SK-N-SH (cell line): ENCODE data around the gene CERS1. TPM values are rescaled to one million over a fixed set of nuclear protein-coding genes. Genes with fewer than 3 reads are reported as not detected.

ENCODE experiments used
- CTCF ChIA-PET: fragments of 300-600, 350-600 bp; formaldehyde crosslinking; extraction: SDS; loops from one replicate; lab custom pipeline; 2021; lab: Yijun Ruan, JAX
- POLR2A ChIA-PET: fragments of 350-600 bp; sonication (Branson Sonifier 250); formaldehyde crosslinking; extraction: SDS; loops from one replicate; lab custom pipeline; 2020; ENCODE audit warnings: antibody characterized with exemption, inconsistent platforms; lab: Yijun Ruan, JAX
- DNase-seq: peaks from one replicate; pipeline ENCODE4 v3.0.0; 2012
- H2AFZ ChIP-seq: fragments of 200-600 bp; sonication (generic); 2 replicates; pipeline ENCODE4 v1.8.1; 2016; ENCODE audit warnings: antibody characterized with exemption, mild to moderate bottlenecking, low read depth
- H3F3A ChIP-seq: fragments of 200-600 bp; sonication (generic); replicated peaks from 2 replicates; pipeline ENCODE3; 2016; ENCODE audit warnings: antibody characterized with exemption, mild to moderate bottlenecking; ENCODE audit not compliant: insufficient read depth
- H3K27ac ChIP-seq, 2 experiments: fragments of 200-500 bp in 1 of 2; fragments of 200-600 bp in 1 of 2; sonication (Bioruptor generic) in 1 of 2; sonication (generic), shearing (Covaris generic) in 1 of 2; 2 replicates each; pipeline versions ENCODE4 v1.5.1 to v1.6.1; 2014 to 2016; ENCODE audit warnings: low read depth in 2 of 2, inconsistent platforms in 1 of 2, low read length in 1 of 2, mild to moderate bottlenecking in 1 of 2, mixed read lengths in 1 of 2
- H3K27me3 ChIP-seq: fragments of 200-600 bp; sonication (generic), shearing (Covaris generic); 2 replicates; pipeline ENCODE4 v1.6.1; 2016; ENCODE audit warnings: mixed run types; ENCODE audit not compliant: insufficient read depth
- H3K36me3 ChIP-seq, 2 experiments: fragments of 200-500 bp in 1 of 2; fragments of 200-600 bp in 1 of 2; sonication (Bioruptor generic) in 1 of 2; sonication (generic) in 1 of 2; replicated peaks in 1 of 2; 2 replicates each; pipeline versions ENCODE3 to v1.5.1; 2014 to 2016; ENCODE audit warnings: low read length in 1 of 2, mild to moderate bottlenecking in 1 of 2; ENCODE audit not compliant: insufficient read depth in 2 of 2, control insufficient read depth in 1 of 2
- H3K4me1 ChIP-seq, 2 experiments: fragments of 200-500 bp in 1 of 2; fragments of 200-600 bp in 1 of 2; sonication (Bioruptor generic) in 1 of 2; sonication (generic), shearing (Covaris generic) in 1 of 2; 2 replicates each; pipeline versions ENCODE4 v1.5.1 to v1.6.1; 2014 to 2016; ENCODE audit warnings: low read depth in 1 of 2, low read length in 1 of 2, mixed run types in 1 of 2; ENCODE audit not compliant: insufficient read depth in 2 of 2, control insufficient read depth in 1 of 2
- H3K4me2 ChIP-seq: fragments of 200-600 bp; sonication (generic), shearing (Covaris generic); 2 replicates; pipeline ENCODE4 v1.6.1; 2017; ENCODE audit warnings: mixed run types
- H3K4me3 ChIP-seq, 2 experiments: fragments of 200-500 bp in 1 of 2; fragments of 200-600 bp in 1 of 2; sonication (Bioruptor generic) in 1 of 2; sonication (generic), shearing (Covaris generic) in 1 of 2; 2 replicates each; pipeline versions ENCODE4 v1.5.1 to v1.8.1; 2014 to 2016; ENCODE audit warnings: low read depth in 2 of 2, inconsistent platforms in 1 of 2, low read length in 1 of 2, mild to moderate bottlenecking in 1 of 2, mixed read lengths in 1 of 2, moderate library complexity in 1 of 2
- H3K79me2 ChIP-seq: fragments of 200-600 bp; sonication (generic); 2 replicates; pipeline ENCODE4 v1.8.1; 2017; ENCODE audit warnings: mild to moderate bottlenecking; ENCODE audit not compliant: insufficient read depth
- H3K9ac ChIP-seq: fragments of 200-600 bp; sonication (generic); 2 replicates; pipeline ENCODE4 v1.6.1; 2017; ENCODE audit warnings: mixed run types
- H3K9me2 ChIP-seq: fragments of 200-600 bp; sonication (generic); 2 replicates; pipeline ENCODE4 v1.6.1; 2017; ENCODE audit warnings: mixed run types
- H3K9me3 ChIP-seq: fragments of 200-600 bp; sonication (generic); 2 replicates; pipeline ENCODE4 v1.6.1; 2017; ENCODE audit warnings: mixed run types, mild to moderate bottlenecking, moderate library complexity
- H4K20me1 ChIP-seq: fragments of 200-600 bp; sonication (generic); 2 replicates; pipeline ENCODE4 v1.6.1; 2017; ENCODE audit warnings: mild to moderate bottlenecking, mixed run types; ENCODE audit not compliant: insufficient read depth
- ELF1 ChIP-seq: IDR thresholded peaks from 2 replicates; pipeline ENCODE4 v1.4.0; 2012
- EP300 ChIP-seq, 2 experiments: IDR thresholded peaks; 2 replicates each; pipeline versions ENCODE4 v1.4.0 to v1.6.1; 2012; ENCODE audit warnings: borderline replicate concordance in 1 of 2, low read depth in 1 of 2, low read length in 1 of 2
- EZH2phosphoT487 ChIP-seq: fragments of 200-600 bp; sonication (generic); IDR thresholded peaks from 2 replicates; pipeline ENCODE4 v1.6.1; 2017; ENCODE audit warnings: low read depth, mixed run types, mild to moderate bottlenecking, antibody characterized with exemption, moderate library complexity, borderline replicate concordance
- FOXJ3 ChIP-seq: sonication (generic); formaldehyde crosslinking; IDR thresholded peaks from 2 replicates; pipeline ENCODE4 v1.5.1; 2020; ENCODE audit warnings: mild to moderate bottlenecking, missing genetic modification reagents
- GATA2 ChIP-seq: sonication (generic); formaldehyde crosslinking; IDR thresholded peaks from 2 replicates; pipeline ENCODE4 v1.5.0; 2020; ENCODE audit warnings: mild to moderate bottlenecking, missing genetic modification reagents
- JUND ChIP-seq: IDR thresholded peaks from 2 replicates; pipeline ENCODE4 v1.4.0; 2012
- MXI1 ChIP-seq: IDR thresholded peaks from 2 replicates; pipeline ENCODE4 v1.6.1; 2012; ENCODE audit warnings: mild to moderate bottlenecking, low read depth, low read length, improper control_type of control experiment
- NRF1 ChIP-seq: IDR thresholded peaks from 2 replicates; pipeline ENCODE4 v1.6.1; 2012; ENCODE audit warnings: low read depth, mild to moderate bottlenecking, low read length
- RCOR1 ChIP-seq: fragments of 150-350 bp; IDR thresholded peaks from 2 replicates; pipeline ENCODE4 v1.6.1; 2017; ENCODE audit warnings: antibody characterized with exemption, low read length
- SMC3 ChIP-seq: IDR thresholded peaks from 2 replicates; pipeline ENCODE4 v1.6.1; 2012; ENCODE audit warnings: low read depth, low read length, improper control_type of control experiment
- TAF1 ChIP-seq: IDR thresholded peaks from 2 replicates; pipeline ENCODE4 v1.6.1; 2012; ENCODE audit warnings: low read depth, mild to moderate bottlenecking, low read length, moderate library complexity, borderline replicate concordance
- TCF12 ChIP-seq: IDR thresholded peaks from 2 replicates; pipeline ENCODE4 v1.4.0; 2012
- WGBS: methylation state at CpG from one replicate; pipeline ENCODE4 v1.1.6; 2017; ENCODE audit warnings: low lambda C conversion rate; 5-methylcytosine and 5-hydroxymethylcytosine counted together
- polyA plus RNA-seq, 3 experiments: library from polyadenylated mRNA; depleted of rRNA; stranded (reverse); fragments of >200 nt; gene quantifications; 2 replicates each; pipeline ENCODE4 v1.2.3, GENCODE V29; 2012
- TF ChIP-seq, protein P1 (sequence below): IDR thresholded peaks from 2 replicates; pipeline ENCODE4; 2012
- TF ChIP-seq, protein P2 (sequence below): IDR thresholded peaks from 2 replicates; pipeline ENCODE4 v1.4.0; 2012; ENCODE audit warnings: low read depth, borderline replicate concordance

The CERS1 gene
- polyA plus RNA-seq, 1 of the 3 experiments (the other 2 are of a cell fraction): 7.3 TPM

DNA sequence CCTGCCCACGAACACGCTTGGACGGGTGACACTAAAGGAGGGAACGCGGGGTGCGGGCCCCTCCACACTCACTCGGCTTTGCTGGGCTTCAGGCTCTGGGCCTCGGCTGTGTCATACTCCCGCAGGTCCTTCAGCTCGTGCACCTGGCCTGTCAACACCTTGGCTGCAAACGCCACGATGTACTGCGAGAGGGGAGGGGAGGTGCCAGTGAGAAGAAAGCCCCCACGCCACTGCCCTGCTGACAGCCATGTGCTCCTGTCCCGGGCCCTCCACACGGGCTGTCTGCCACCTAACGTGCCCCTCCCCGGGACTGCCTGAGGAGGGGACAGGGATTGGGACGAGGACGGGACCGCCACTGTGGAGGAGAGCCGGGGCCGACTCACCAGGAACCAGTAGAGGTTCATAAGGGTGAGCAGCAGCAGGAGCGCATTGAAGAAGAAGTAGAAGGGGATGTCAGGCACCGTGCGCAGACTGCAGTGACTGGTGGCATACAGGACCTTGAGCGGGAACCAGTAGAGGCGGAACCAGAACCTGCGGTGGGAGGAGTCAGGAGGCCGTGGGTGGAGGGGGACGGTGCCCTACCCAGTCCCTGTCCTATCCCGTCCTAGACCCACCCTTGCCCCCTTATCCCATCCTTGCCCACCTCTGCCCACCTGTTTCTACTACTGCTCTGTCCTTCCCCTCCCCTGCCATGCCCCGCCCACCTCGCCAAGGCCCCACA is 16.9 kb downstream of the CERS1 start:
- ChIA-PET POLR2A (no interaction called here), CTCF (interaction anchor here (1.2 to 5.0 kb wide), 6 partner anchors 12 to 291 kb away, joined by 3 to 23 read pairs (median 8); partner anchors contain the start of genes CERS1 and REX1BD)
- H4K20me1 ChIP-seq: no peaks in the 10 kb centered on the region
- TF ChIP-seq JUND (no peak), TCF12 (no peak), EZH2phosphoT487 (no peak), ELF1 (no peak)
- H3K27me3 ChIP-seq: no peaks in the 10 kb centered on the region
- no peak overlapping the region for H3K4me2 ChIP-seq
- 91% methylated on average over 31 of the region's 34 CpGs for WGBS
- H3K9ac ChIP-seq: no peak overlapping the region
- no peak overlapping the region for H3K4me3 ChIP-seq
- H3K4me1 ChIP-seq: no peaks in the 10 kb centered on the region
- DNase-seq: no peak
- H3K27ac ChIP-seq: no peak overlapping the region
- peaks cover 0 to 3% of the 10 kb centered on the region in 2 experiments for H3K36me3 ChIP-seq
- no peaks in the 10 kb centered on the region for H3K79me2 ChIP-seq
- no peak overlapping the region for H2AFZ ChIP-seq
- no peaks in the 10 kb centered on the region for H3K9me2 ChIP-seq
- no peaks in the 10 kb centered on the region; the same call in 1 of the 2 replicates for H3K9me3 ChIP-seq
- H3F3A ChIP-seq: peaks cover 4% of the 10 kb centered on the region

DNA sequence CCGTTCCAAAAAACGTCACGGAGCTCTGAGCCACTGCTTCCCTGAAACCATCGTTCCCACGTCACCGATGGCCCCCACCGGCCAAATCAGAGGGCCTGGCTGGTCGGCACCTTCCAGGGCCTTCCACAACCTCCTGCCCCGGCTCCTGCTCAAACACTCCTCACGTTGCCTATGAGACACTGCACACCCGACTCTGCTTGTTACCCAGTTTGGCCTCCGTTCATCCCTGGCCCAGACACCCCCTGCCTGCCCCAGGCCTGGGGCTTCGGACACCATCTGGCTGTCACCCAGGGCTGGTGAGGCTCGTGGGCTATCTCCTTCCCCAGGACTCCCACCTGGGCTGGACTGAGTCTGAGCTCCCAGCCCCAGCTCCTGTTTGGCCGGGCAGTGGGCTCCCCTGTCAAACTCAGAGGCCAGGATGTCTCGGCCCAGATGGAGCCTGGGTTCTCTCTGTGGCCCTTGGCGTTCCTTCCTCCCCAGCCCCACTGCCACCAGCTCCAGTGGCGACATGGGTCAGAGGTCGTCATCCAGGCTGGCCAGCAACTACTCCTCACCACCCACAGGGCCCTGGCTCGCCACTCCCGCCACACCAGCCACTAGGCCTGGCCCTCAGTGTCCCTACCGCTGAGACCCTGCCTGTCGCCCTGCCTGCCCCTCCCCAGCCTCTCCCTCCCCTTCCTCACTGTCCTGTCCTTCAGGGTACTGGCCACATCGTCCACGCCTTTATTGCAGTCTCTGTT is 17.7 kb downstream of the CERS1 start:
- no peaks in the 10 kb centered on the region for H3K27me3 ChIP-seq
- no peak for DNase-seq
- CTCF ChIA-PET: interaction anchor here (0.9 to 4.4 kb wide), 4 partner anchors 11 to 30 kb away, joined by 3 to 38 read pairs (median 8); no protein-coding TSS in a partner anchor
- POLR2A ChIA-PET: no interaction called here
- no peaks in the 10 kb centered on the region for H4K20me1 ChIP-seq
- TF ChIP-seq, protein P1, sequence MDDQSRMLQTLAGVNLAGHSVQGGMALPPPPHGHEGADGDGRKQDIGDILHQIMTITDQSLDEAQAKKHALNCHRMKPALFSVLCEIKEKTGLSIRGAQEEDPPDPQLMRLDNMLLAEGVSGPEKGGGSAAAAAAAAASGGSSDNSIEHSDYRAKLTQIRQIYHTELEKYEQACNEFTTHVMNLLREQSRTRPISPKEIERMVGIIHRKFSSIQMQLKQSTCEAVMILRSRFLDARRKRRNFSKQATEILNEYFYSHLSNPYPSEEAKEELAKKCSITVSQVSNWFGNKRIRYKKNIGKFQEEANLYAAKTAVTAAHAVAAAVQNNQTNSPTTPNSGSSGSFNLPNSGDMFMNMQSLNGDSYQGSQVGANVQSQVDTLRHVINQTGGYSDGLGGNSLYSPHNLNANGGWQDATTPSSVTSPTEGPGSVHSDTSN: no peak
- TF ChIP-seq, protein P2, sequence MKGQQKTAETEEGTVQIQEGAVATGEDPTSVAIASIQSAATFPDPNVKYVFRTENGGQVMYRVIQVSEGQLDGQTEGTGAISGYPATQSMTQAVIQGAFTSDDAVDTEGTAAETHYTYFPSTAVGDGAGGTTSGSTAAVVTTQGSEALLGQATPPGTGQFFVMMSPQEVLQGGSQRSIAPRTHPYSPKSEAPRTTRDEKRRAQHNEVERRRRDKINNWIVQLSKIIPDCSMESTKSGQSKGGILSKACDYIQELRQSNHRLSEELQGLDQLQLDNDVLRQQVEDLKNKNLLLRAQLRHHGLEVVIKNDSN: no peak
- TF ChIP-seq FOXJ3 (CRISPR knock-in tag): no peak
- no peak for TF ChIP-seq TAF1
- no peak for TF ChIP-seq GATA2
- no peak for TF ChIP-seq SMC3
- no peak for TF ChIP-seq RCOR1
- TF ChIP-seq EP300 (IDR thresholded peaks at IDR 0.05; ENCODE audit: borderline replicate concordance in 1 of 2, low read depth in 1 of 2, low read length in 1 of 2): no peak
- no peak for TF ChIP-seq NRF1
- TF ChIP-seq MXI1: no peak
- no peaks in the 10 kb centered on the region for H3K79me2 ChIP-seq
- H2AFZ ChIP-seq: no peak overlapping the region
- H3K9me2 ChIP-seq: no peaks in the 10 kb centered on the region
- H3K4me1 ChIP-seq: no peaks in the 10 kb centered on the region
- no peak overlapping the region for H3K9ac ChIP-seq
- peaks cover 4% of the 10 kb centered on the region for H3F3A ChIP-seq
- peaks cover 0 to 3% of the 10 kb centered on the region in 2 experiments for H3K36me3 ChIP-seq
- H3K9me3 ChIP-seq: no peaks in the 10 kb centered on the region; the same call in 1 of the 2 replicates
- no peak overlapping the region for H3K4me2 ChIP-seq
- 89% methylated on average over 19 of the region's 25 CpGs for WGBS
- no peak overlapping the region for H3K4me3 ChIP-seq
- H3K27ac ChIP-seq: no peak overlapping the region
